Measurements from ENCODE around the gene AMDHD2.

The AMDHD2 gene

DNA sequence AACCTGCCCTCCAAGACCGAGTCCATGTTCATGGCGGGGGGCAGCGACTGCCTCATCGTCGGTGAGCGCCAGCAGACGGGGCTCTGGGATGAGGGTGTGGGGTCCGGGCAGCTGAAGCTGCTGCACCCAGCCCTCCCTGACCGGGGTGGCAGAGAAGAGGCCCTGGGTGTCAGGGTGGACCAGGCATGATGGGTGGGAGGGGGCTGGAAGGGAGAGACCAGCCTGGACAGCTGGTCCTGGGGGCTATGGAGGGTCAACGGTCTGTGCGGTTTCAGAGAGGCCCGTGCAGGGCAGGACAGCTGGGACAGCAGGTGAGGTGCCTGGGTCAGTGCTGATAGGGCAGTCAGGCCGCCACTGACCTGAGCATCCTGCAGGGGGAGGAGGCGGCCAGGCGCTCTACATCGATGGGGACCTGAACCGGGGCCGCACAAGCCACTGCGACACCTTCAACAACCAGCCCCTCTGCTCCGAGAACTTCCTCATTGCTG, 19.7 kb upstream of the AMDHD2 start:
- FAIRE-seq, result no peak

DNA sequence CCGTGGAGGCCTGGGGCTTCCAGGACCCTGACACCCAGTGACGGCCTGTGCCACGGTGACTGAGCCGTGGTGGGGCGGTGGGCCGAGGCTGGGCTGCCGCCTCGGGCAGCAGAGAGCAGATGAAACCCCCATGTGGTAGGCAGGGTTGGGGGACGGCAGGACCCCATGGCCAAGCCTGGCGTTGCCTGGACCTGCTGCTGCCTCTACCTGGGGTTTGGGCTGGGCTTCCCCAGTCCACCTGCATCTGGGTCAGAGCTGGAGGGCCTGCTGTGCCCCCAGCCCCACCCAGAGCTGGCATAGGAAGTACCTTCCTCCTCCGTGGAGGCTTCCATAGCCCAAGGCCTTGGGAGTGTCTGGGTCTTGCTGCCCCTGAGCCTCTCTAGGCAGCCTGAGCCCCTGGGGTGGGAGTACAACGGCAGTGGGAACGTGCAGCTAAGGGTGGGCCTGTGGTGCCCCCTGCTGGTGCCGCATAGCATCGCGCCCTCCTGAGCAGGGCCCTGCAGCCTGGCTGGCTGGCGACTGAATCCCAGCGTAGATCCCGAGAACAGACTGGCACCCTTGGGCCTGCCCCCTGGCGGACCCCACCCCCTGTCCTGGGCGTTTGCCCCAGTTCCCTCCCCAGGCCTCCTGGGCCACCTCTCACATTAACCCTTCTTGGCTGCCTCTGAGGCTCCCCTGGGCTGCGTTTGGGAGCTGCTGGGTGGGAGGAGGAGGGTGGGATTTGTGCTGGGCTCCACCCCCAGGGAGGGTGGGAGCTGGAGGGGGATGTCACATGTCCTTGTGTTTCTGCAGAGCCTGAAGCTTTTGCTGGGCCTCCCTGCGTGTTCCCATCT, 19.0 kb upstream of the AMDHD2 start:
- FAIRE-seq, result no peak

DNA sequence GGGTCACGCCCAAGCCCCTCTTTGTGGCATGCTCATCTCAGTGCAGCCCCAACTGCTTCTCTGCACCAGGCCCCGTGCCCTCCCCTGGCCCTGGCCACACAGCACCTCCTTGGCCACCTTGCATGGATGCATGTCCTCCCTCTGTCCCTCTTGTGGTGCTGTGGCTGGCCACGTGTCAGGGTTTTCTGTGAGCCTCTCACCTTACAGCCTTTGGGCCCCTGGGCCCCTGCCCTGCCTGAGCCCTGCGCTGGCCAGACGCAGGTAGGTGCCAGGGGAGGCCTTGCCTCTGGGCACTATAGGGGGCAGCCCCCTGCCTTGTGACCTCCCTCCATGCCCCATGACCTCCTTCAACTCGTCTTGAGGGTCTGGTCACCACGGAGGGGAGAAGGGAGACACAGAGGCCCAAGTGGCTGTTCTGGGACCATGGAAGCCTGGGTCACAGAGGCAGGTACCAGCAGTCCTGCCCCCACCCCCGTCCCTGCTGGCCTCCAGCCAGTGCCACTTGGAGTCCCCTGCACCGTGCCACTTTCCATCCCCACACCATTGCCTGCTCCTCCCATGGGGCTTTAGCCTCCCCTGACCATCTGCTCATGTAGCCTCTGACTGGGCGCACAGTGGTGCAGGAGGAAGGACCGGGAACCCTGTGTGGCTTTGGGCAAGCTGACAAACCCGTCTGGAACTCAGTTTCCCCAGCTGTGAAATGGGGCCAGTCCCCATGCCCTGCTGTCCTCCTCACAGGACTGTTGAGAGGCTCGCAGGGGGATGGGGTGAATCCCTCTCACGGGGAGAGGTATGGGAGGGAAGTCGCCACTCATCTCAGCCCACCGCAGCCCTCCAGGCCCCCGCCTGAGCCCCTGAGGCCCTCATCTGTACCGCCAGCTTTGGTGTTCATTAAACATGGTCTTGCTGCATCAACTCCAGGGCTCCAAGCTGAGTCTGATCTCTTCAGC, 17.9 kb upstream of the AMDHD2 start:
- no peak for FAIRE-seq

DNA sequence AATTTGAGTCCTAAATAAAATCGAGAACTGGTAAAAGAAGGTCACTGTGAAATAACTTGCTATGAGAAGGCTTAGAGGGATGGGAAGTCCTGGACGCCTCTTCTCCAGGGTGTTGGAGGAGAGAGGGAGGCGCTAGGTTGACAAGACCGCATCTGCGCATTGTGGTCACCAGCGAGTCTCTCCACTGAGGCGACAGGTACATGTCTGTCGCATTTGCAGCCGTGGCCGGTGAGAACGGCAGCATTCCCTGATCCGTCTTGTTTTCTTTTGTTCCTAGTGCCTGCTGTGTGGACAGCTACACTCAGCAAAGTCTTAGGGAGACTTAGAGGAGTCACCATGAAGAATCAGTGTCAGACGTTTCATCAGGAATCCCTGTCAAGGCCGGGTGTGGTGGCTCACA, 14.5 kb upstream of the AMDHD2 start:
- no peak for FAIRE-seq

DNA sequence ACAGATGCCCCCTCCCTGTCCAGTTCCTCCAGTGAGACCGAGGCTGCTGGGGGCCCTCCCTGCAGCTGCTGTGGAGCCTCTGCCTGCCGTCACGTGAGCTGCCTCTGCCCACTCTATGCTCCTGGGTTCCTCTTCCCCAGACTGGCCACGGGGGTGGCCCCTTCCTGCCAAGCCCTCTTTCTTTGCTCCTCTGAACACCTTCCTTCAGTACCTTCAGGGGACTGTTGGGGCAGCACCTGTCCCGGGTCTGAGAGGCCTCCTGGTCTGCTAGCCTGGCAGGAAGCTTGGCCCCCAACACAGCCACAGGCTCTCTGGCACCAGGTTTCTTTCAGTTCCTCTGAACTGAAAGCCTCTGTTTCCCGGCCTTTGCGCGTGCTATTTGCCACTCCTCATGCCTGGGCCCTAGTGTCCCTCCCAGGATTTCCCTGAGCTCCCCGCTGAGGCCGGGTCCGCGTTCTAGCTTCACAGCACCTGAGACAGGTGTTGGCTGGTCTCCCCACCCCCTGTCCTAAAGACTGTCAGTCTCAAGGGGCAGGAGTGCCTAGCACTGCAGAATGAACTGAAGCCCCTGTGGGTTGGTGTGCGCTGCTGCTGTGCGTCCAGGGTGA, 13.0 kb upstream of the AMDHD2 start:
- no peak for FAIRE-seq

DNA sequence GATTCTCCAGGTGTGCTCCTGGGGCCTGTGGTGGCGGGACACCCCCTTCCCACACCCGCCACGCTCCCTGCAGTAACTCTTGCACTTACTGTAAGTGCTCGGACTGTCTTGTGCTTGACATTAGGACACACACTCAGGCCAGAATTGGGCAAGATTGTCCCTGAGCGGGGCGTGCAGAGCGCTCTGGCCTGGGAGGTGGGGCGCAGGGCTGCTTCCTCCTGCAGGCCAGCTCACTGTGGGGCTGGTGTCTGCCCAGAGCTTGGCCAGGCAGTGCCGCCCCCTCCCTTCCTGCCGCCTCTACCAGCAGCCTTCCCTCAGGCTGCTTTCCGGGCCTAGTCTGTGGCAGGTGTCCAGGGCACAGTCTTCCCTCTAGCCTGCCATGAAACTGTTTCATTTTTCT, 12.5 kb upstream of the AMDHD2 start:
- no peak for FAIRE-seq

DNA sequence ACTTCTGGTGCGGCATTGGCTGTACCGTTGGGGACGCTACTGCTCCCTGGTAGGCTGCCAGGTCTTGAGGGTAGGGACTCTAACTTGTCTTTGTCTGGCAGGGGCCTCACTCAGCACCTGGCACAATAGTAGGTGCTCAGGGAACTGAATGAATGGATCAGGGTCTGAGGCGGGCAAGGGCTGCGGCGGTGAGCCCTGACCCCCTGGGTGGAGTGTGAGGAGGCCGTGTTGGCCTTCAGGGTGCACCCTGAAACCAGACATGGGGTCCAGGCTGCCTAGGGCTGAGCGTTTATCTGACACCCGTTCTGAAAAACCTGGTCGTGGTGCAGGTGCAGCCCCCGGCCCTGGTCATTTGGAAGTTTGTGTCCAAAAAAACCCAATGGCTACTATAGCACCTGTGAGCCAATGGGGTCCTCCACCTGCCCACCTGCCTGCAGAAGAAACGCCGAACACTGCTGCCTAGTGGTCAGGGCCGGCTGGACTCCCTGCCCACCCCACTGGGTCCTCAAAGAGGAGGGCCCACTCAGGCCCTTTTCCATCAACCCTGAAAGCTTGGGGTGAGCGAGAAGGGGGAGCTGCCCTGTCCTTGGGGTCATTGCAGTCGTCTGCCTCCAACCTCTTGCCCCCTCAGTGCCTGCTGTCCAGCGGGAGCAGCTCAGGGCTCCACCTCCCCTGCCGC, 11.3 kb upstream of the AMDHD2 start:
- no peak for FAIRE-seq

DNA sequence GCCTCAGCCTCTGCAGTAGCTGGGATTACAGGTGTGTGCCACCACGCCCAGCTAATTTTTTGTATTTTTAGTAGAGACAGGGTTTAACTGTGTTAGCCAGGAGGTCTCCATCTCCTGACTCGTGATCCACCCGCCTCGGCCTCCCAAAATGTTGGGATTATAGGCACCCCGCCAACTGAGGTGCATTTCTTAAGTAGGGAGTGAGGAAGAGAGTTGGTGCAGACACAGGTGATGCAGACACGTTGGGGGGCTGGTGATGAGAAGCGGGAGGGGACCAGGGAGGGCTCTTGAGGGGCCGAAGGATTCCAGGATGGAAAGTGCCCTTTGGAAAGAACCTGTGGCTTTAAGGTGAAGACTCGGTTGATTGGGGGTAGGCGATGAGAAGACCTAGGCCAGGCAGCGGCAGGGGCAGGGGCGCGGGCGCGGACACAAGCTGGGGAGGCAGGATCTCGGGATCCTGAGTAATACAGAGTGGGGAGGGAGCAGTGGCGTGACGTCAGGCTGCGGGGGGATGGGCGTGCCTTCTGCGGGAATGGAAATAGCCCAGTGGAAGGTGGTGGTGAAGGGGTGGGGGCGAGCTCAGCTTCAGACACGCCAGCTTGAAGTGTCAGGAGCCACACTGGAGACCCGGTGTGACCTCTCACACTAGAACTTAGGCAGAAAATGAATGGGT, 8.9 kb upstream of the AMDHD2 start:
- no peak for FAIRE-seq

DNA sequence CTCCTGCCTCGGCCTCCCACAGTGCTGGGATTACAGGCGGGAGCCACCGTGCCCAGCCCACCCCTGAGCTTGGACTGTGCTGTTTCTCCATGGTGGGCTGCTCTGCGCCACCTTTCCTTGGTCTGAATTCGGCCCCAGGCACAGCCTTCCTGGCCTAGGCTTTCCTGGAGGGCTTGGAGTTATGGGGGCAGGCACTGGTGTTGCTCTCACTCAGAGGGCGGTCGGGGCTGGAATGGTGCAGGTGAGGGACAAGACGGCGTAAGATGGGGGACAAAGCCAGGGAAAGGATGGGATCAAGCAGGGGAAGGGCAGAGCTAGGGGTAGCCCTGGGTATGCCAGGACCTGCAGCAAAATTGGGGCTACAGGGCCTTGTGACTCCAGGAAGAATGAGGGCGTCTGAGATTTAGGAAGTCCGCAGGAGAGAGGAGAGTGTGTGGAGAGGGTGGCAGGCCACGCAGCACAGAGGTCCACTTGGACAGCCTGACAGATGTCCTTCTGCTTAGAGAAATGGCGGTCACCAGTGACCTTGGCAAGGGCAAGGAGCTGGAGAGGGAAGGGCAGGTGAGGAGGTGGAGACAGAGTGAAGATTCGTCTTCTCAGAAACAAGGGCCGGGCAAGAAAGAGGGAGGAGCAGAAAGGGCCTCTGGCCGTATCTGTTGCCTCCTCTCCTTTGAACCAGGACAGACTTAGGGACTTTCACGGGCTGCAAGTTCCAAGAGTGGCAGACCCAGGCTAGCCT, 8.0 kb upstream of the AMDHD2 start:
- FAIRE-seq, result no peak

DNA sequence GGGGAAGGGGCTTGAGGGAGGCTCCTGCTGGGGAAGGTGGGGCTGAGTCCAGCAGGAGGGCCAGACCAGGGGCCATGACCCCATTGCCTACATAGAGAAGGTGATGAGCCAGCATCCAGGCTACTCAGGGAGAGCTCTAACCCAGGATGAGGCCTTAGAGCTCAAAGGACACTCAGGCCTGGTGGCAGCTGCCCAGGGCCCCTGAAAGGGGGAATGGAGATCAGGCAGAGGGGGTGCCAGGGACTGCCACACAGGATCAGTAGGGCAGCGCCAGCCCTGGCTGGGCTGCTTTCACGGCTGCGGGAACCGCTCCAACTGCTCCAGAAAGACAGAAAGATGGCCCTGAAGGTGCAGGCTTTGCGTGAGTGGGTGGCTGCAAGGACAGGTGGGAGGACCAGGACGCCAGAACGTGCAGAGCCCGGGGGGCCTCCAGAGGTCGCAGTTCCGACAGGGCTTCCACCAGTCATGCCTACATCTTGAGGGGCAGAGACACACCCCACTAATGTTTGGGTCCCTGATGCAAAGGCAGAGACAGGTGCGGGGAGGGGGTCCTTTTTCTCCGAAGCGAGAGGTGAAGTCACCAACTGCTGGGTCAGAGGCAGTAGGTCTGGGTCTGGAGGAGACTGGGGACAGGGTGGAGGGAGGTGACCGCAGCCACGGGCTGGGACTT, 7.3 kb upstream of the AMDHD2 start:
- FAIRE-seq, result no peak

DNA sequence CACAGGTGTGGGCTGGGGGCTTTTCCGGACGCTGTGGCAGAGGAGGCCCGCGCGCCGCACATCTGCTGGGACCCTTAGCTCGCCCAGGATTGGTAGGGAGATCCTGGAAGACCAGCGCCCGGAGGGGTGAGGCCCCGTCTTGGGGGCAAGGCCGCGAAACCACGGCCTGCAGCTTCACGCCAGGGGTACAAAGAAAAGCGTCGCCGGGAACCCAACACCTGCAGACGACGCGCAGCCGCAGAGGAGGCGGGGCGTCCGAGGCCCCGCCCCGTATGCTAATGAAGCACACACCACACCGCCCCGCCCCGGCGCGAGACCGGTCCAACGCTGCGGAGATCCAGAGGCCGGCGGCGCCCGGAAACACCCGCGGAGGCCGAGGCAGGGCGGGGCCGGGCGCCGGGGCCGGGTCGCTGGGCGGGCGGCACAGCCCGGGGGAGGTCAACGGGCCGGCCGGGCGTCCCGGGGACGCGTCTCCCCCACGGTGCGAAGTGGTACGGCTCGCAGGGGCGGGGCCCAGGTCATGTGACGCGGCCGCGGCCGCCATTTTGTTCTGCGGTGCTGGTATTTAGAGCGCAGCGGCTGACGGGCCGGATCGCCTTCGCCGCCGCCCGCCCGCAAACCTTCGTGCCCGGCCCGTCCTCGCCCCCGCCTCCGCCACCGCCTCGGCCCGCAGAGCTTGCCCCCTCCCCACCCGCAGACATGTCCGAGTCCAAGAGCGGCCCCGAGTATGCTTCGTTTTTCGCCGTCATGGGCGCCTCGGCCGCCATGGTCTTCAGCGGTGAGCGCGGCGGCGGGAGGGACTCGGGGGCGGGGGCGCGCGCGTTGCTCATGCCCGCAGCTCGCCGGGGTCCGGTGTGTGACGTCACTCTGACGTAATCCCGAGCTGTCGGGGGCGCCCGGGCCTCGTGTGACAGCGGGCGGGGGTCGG, 6.5 kb upstream of the AMDHD2 start, which contains the start of gene ATP6V0C:
Gene ATP6V0C (plus strand): TSS at position 548 of the 928 bp plus-strand sequence. CDS start 152 bp downstream, at position 700.
- no peak for FAIRE-seq

DNA sequence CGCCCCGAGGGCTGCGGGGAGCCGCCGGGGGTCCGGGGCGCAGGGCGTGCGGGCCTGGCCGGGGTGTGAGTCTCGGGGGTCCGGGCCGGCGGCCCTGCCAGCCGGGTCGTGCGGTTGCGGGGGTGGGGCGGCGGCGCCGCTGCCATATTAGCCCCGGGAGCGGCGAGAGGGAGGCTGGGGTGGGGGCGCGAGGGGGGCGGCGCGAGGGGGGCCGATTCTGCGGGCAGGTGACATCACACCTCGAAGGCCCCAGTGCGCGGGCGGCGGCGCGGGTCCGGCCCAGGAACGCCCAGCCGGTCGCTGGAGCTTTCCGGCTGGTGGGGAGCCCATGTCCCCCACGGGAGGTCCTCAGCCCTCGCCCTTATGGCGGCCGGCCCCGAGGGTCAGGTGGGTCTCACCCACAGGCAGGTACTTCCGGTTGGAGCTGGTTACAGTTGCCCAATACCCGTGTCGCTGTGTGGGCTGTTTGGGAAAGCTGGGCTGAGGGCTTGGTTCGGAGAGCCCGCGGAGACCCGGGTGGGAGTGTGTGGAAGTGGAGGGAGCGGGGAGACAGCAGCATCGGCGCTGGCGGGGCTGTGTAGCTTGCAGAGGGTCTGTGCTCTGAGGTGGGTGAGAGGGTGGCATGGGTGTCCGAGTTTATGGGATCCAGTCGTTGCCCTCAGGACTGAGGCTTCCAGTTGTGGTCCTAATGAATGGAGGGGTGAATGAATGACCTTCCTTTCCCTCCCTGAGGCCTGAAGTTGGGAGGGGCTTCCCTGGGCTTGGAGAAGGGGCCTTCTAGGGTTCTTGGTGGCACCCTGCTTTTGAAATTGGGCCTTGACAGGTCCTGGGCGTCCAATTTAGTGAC, 5.6 kb upstream of the AMDHD2 start:
- no peak for FAIRE-seq

DNA sequence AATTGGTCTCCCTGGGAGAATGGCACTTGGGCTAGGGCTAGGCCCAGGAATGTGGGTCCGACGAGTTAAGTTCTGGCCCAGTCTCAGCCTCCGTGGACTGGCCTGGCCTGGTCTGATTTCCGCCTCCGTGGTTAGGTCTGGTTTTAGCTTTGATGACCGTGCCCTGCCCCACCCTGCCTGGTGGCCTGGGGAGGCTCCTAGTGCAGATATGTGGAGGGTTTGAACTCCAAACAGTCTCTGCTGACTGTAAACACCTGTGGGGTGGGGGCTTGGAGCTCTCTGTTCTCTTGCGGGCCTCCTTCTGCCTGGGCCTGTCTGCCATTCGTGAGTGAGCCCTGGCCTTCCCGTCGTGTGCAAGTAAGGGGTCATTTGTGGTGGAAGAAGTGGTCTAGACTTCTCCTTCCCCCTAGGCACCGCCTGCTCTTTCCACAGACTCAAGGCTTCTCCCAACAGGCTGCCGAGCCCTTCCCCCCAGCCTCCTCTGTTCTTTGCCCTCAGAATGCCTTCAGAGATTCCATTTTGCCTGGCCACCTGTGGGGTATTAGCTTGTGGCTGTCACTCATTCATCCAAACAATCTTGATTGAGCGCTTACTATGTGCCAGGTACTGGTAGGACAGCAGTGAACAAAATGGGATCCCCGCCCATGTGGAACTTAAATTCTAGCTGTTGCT, 4.9 kb upstream of the AMDHD2 start:
- no peak for FAIRE-seq

DNA sequence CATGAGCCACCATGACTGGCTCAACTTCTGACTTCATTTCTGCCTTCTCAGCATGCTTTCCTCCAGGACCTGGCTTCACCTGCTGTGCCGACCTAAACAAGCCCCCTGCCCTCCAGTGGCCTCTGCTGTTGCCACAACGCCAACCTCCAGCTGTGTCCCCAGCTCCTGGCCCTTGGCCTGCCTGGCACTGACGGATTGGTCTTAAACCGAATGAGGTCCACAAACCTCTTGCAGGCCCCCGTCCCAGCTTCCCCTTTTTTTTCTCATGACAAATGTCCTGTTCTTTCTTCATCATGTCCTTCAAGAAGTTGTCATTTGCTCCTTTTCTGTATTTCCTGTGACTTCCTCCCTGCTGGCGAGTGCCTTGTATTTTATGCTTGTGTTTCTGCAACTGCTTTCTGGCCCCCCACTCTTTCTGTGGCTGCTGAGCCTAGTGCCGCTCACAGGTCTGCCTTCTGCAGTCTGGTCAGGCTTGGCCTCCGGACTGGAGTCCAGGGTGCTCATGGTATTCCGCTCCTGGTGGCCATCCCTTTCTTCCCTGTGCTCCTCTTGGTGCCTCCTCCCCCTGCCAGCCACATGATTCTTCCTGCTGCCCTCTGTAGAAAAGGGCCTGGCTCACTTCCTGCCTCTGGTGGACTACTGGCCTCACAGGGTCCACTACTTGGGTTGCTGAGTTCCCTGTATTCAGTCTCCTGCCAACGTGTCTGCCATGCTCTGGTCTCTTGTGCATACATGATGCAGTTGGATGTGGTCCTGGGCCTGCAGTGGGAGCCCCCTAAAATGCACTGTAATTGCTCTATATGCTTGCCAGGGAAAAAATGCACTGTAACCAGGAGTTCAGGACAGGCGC, 3.6 kb upstream of the AMDHD2 start:
- FAIRE-seq, result no peak

DNA sequence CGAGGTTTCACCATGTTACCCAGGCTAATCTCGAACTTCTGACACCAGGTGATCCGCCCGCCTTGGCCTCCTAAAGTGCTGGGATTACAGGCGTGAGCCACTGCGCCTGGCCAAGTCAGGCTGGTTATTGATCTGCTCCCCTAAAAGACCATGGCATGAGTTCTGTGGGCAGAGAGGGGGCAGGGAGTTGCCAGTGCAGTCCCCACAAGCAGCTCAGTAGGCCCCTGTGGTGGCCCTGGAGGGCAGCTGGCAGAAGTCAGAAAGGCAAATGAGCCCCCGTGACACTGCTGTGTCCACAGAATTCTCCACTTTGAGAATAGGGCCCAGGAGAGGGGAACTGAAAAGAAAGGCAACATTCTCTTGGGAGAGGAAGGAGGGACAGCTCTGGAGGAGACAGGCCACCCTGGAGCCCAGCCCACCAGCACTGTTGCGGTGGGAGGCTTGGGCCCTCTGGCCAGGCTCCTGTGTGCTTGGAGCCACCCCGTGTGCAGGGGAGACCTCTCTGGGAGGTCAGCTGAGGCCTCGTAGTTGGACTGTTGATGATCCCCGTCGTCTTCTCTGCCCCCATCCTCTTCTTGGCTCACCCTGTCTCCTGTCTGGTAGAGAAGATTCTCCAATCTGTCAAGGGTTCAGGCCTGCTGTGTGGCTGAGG, 2.1 kb upstream of the AMDHD2 start:
- no peak for FAIRE-seq

All from colon (tissue), 2 donors.